ENCODE results near the gene MRPL52.
A peak's percentile ranks its signal among the peaks of the same experiment; 100 is the strongest.

GRCh38 chr14:22872033-22872832 lies 42.5 kb downstream of the MRPL52 start:
- TF ChIP-seq, protein P1, sequence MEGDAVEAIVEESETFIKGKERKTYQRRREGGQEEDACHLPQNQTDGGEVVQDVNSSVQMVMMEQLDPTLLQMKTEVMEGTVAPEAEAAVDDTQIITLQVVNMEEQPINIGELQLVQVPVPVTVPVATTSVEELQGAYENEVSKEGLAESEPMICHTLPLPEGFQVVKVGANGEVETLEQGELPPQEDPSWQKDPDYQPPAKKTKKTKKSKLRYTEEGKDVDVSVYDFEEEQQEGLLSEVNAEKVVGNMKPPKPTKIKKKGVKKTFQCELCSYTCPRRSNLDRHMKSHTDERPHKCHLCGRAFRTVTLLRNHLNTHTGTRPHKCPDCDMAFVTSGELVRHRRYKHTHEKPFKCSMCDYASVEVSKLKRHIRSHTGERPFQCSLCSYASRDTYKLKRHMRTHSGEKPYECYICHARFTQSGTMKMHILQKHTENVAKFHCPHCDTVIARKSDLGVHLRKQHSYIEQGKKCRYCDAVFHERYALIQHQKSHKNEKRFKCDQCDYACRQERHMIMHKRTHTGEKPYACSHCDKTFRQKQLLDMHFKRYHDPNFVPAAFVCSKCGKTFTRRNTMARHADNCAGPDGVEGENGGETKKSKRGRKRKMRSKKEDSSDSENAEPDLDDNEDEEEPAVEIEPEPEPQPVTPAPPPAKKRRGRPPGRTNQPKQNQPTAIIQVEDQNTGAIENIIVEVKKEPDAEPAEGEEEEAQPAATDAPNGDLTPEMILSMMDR (IDR thresholded peaks at IDR 0.05), result peak; percentile 97
- no peak for TF ChIP-seq ZFX (IDR thresholded peaks at IDR 0.05; ENCODE audit: borderline replicate concordance)
